GM06990 (cell line): ENCODE results near the gene SLFNL1.

Experiments
- DNase-seq: peaks from one replicate; pipeline ENCODE4 v3.0.0-alpha.2; 2011; ENCODE audit not compliant: insufficient read length; ENCODE audit errors: extremely low read depth
- H3K27me3 ChIP-seq: replicated peaks from 2 replicates; pipeline ENCODE4 v1.6.0; 2011; ENCODE audit warnings: low read length; ENCODE audit not compliant: control insufficient read depth, insufficient read depth
- H3K36me3 ChIP-seq: 2 replicates; pipeline ENCODE4 v1.5.1; 2011; ENCODE audit warnings: low read length; ENCODE audit not compliant: control insufficient read depth, insufficient read depth
- H3K4me3 ChIP-seq: replicated peaks from 2 replicates; pipeline ENCODE4 v1.5.1; 2011; ENCODE audit warnings: low read depth, mild to moderate bottlenecking, control low read depth, low read length
- TF ChIP-seq, protein P1 (sequence below): IDR thresholded peaks from 2 replicates; pipeline ENCODE4 v1.5.1; 2011; ENCODE audit warnings: low read length, control low read depth, mild to moderate bottlenecking, inconsistent platforms; ENCODE audit not compliant: insufficient read depth, poor library complexity, severe bottlenecking

Gene SLFNL1

GRCh38 chr1:41017141-41018017, 4.1 kb downstream of the SLFNL1 start:
- Histone ChIP-seq H3K36me3 (peaks cover 28% of the 10 kb centered on the region), H3K4me3 (no peak overlapping the region), H3K27me3 (no peaks in the 10 kb centered on the region)
- DNase-seq, result no peak
- TF ChIP-seq, protein P1, sequence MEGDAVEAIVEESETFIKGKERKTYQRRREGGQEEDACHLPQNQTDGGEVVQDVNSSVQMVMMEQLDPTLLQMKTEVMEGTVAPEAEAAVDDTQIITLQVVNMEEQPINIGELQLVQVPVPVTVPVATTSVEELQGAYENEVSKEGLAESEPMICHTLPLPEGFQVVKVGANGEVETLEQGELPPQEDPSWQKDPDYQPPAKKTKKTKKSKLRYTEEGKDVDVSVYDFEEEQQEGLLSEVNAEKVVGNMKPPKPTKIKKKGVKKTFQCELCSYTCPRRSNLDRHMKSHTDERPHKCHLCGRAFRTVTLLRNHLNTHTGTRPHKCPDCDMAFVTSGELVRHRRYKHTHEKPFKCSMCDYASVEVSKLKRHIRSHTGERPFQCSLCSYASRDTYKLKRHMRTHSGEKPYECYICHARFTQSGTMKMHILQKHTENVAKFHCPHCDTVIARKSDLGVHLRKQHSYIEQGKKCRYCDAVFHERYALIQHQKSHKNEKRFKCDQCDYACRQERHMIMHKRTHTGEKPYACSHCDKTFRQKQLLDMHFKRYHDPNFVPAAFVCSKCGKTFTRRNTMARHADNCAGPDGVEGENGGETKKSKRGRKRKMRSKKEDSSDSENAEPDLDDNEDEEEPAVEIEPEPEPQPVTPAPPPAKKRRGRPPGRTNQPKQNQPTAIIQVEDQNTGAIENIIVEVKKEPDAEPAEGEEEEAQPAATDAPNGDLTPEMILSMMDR, result no peak

GRCh38 chr1:41015897-41016470, 5.5 kb downstream of the SLFNL1 start:
- Histone ChIP-seq H3K36me3 (peaks cover 32% of the 10 kb centered on the region), H3K4me3 (no peak overlapping the region)

GRCh38 chr1:41015281-41015896, 6.1 kb downstream of the SLFNL1 start:
- no peaks in the 10 kb centered on the region for H3K27me3 ChIP-seq
- no peak overlapping the region for H3K4me3 ChIP-seq
- TF ChIP-seq, protein P1, result no peak
- no peak for DNase-seq
- H3K36me3 ChIP-seq, result peaks cover 34% of the 10 kb centered on the region

More at GRCh38 chr1:41015897-41016470, 5.5 kb downstream of the SLFNL1 start:
- H3K27me3 ChIP-seq, result no peaks in the 10 kb centered on the region
- TF ChIP-seq, protein P1, result no peak
- DNase-seq, result no peak

GRCh38 chr1:41014871-41015270, 6.7 kb downstream of the SLFNL1 start:
- Histone ChIP-seq H3K4me3 (no peak overlapping the region), H3K27me3 (no peaks in the 10 kb centered on the region), H3K36me3 (peaks cover 36% of the 10 kb centered on the region)
- DNase-seq, result no peak
- TF ChIP-seq, protein P1, result no peak

GRCh38 chr1:41013796-41014195, 7.7 kb downstream of the SLFNL1 start:
- peaks cover 45% of the 10 kb centered on the region for H3K36me3 ChIP-seq
- no peak for DNase-seq

More at GRCh38 chr1:41013796-41014195, 7.7 kb downstream of the SLFNL1 start:
- TF ChIP-seq, protein P1, result no peak
- H3K27me3 ChIP-seq, result no peaks in the 10 kb centered on the region
- no peak overlapping the region for H3K4me3 ChIP-seq
